ENCODE data around the gene TMEM229A. TPM values are rescaled to one million over a fixed set of nuclear protein-coding genes. Genes with fewer than 3 reads are reported as not detected.

The TMEM229A gene
- total RNA-seq, 1 experiment from 2014 or later: 0.74 TPM

DNA sequence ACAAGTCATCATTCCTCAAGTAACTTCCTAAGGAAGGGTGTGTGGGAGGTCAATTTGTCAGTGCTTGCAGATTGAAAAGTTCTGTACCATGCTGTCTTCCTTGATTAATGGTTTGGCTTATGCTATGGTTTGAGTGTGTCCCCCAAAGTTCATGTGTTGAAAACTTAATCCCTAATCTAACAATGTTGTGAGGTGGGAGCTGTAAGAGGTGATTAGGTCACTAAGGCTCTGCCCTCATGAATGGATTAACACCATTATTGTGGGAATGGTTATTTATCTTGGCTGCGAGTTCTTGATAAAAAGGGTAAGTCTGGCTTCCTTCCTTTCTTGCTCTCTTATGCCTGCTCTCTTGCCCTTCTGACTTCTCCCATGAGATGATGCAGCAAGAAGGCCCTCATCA lies 29.3 kb upstream of the TMEM229A start (continued):
- TF ChIP-seq, protein P1, sequence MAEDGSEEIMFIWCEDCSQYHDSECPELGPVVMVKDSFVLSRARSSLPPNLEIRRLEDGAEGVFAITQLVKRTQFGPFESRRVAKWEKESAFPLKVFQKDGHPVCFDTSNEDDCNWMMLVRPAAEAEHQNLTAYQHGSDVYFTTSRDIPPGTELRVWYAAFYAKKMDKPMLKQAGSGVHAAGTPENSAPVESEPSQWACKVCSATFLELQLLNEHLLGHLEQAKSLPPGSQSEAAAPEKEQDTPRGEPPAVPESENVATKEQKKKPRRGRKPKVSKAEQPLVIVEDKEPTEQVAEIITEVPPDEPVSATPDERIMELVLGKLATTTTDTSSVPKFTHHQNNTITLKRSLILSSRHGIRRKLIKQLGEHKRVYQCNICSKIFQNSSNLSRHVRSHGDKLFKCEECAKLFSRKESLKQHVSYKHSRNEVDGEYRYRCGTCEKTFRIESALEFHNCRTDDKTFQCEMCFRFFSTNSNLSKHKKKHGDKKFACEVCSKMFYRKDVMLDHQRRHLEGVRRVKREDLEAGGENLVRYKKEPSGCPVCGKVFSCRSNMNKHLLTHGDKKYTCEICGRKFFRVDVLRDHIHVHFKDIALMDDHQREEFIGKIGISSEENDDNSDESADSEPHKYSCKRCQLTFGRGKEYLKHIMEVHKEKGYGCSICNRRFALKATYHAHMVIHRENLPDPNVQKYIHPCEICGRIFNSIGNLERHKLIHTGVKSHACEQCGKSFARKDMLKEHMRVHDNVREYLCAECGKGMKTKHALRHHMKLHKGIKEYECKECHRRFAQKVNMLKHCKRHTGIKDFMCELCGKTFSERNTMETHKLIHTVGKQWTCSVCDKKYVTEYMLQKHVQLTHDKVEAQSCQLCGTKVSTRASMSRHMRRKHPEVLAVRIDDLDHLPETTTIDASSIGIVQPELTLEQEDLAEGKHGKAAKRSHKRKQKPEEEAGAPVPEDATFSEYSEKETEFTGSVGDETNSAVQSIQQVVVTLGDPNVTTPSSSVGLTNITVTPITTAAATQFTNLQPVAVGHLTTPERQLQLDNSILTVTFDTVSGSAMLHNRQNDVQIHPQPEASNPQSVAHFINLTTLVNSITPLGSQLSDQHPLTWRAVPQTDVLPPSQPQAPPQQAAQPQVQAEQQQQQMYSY (CRISPR knock-in tag; IDR thresholded peaks at IDR 0.05): no peak
- no peak for TF ChIP-seq MYBL2 (CRISPR knock-in tag; IDR thresholded peaks at IDR 0.05)

DNA sequence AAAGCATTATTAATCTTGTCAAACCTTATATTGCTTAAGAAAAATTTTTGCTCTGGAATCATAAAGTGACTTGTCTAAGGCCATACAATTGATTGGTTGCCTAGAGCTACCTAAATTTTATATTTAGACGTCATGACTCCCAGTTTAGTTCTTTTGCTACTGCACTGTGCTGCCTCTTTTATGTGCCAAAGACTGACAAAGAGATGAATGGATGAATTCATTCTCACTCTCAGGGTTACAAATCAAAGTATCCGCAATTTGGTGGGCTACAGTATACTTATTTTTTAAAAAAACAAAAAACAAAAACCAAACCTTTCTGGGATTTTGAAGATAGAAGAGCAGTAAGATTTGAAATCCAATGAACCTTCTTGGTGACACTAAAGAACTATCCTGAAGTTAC lies 27.7 kb upstream of the TMEM229A start:
- ATAC-seq: no peak
- no peak overlapping the region for H3K27ac Mint-ChIP-seq
- H3K36me3 Mint-ChIP-seq: no peaks in the 10 kb centered on the region
- H3K4me1 Mint-ChIP-seq: no peaks in the 10 kb centered on the region
- peaks cover 9% of the 10 kb centered on the region for H3K9me3 Mint-ChIP-seq
- no peak for DNase-seq (ENCODE audit: low spot score)
- TF ChIP-seq SMAD4 (CRISPR knock-in tag; IDR thresholded peaks at IDR 0.05) (no peak), TCF7 (CRISPR knock-in tag; IDR thresholded peaks at IDR 0.05; ENCODE audit: low read depth) (no peak), ATF1 (CRISPR knock-in tag; IDR thresholded peaks at IDR 0.05) (no peak), RORB (CRISPR knock-in tag; IDR thresholded peaks at IDR 0.05) (no peak), GABPB1 (CRISPR knock-in tag; IDR thresholded peaks at IDR 0.05) (no peak), OVOL2 (CRISPR knock-in tag; IDR thresholded peaks at IDR 0.05; ENCODE audit: borderline replicate concordance) (no peak), CREB1 (CRISPR knock-in tag; IDR thresholded peaks at IDR 0.05) (no peak), HMGA2 (CRISPR knock-in tag; IDR thresholded peaks at IDR 0.05) (no peak), ZSCAN18 (CRISPR knock-in tag; IDR thresholded peaks at IDR 0.05) (no peak)
- TF ChIP-seq, protein P2, sequence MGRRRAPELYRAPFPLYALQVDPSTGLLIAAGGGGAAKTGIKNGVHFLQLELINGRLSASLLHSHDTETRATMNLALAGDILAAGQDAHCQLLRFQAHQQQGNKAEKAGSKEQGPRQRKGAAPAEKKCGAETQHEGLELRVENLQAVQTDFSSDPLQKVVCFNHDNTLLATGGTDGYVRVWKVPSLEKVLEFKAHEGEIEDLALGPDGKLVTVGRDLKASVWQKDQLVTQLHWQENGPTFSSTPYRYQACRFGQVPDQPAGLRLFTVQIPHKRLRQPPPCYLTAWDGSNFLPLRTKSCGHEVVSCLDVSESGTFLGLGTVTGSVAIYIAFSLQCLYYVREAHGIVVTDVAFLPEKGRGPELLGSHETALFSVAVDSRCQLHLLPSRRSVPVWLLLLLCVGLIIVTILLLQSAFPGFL (CRISPR knock-in tag; IDR thresholded peaks at IDR 0.05; ENCODE audit: borderline replicate concordance): no peak
- TF ChIP-seq, protein P3, sequence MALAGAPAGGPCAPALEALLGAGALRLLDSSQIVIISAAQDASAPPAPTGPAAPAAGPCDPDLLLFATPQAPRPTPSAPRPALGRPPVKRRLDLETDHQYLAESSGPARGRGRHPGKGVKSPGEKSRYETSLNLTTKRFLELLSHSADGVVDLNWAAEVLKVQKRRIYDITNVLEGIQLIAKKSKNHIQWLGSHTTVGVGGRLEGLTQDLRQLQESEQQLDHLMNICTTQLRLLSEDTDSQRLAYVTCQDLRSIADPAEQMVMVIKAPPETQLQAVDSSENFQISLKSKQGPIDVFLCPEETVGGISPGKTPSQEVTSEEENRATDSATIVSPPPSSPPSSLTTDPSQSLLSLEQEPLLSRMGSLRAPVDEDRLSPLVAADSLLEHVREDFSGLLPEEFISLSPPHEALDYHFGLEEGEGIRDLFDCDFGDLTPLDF (CRISPR knock-in tag; IDR thresholded peaks at IDR 0.05): no peak
- TF ChIP-seq, protein P4, sequence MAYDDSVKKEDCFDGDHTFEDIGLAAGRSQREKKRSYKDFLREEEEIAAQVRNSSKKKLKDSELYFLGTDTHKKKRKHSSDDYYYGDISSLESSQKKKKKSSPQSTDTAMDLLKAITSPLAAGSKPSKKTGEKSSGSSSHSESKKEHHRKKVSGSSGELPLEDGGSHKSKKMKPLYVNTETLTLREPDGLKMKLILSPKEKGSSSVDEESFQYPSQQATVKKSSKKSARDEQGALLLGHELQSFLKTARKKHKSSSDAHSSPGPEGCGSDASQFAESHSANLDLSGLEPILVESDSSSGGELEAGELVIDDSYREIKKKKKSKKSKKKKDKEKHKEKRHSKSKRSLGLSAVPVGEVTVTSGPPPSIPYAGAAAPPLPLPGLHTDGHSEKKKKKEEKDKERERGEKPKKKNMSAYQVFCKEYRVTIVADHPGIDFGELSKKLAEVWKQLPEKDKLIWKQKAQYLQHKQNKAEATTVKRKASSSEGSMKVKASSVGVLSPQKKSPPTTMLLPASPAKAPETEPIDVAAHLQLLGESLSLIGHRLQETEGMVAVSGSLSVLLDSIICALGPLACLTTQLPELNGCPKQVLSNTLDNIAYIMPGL (CRISPR knock-in tag; IDR thresholded peaks at IDR 0.05): no peak
- ChIA-PET POLR2A (no interaction called here), CTCF (no interaction called here)
- no peak overlapping the region for H3K4me3 Mint-ChIP-seq
- no peaks in the 10 kb centered on the region for H3K27me3 Mint-ChIP-seq (ENCODE audit: low read depth)

- ChIA-PET POLR2A (no interaction called here), CTCF (interaction anchor here (0.5 kb wide), 1 partner anchor 739 kb away, joined by 4 read pairs; no protein-coding TSS in a partner anchor)
- DNase-seq (ENCODE audit: low spot score) (no peak), ATAC-seq (no peak)
- 0 out of 2 replicates have a peak, but pooled peaks cover 4% of the 10 kb centered on the region for H3K9me3 Mint-ChIP-seq
- H3K4me3 Mint-ChIP-seq: no peak overlapping the region
- H3K27ac Mint-ChIP-seq: no peak overlapping the region
- H3K27me3 Mint-ChIP-seq (ENCODE audit: low read depth): no peaks in the 10 kb centered on the region
- no peaks in the 10 kb centered on the region for H3K36me3 Mint-ChIP-seq
- no peaks in the 10 kb centered on the region for H3K4me1 Mint-ChIP-seq
- TF ChIP-seq TP53 (CRISPR knock-in tag; IDR thresholded peaks at IDR 0.05): no peak
- TF ChIP-seq RELA (CRISPR knock-in tag; IDR thresholded peaks at IDR 0.05; ENCODE audit: borderline replicate concordance): no peak
- no peak for TF ChIP-seq ZNF396 (CRISPR knock-in tag; IDR thresholded peaks at IDR 0.05; ENCODE audit: borderline replicate concordance)
- no peak for TF ChIP-seq E2F5 (CRISPR knock-in tag; IDR thresholded peaks at IDR 0.05)
- TF ChIP-seq ZNF423 (CRISPR knock-in tag; IDR thresholded peaks at IDR 0.05): no peak
- TF ChIP-seq FOXJ3 (CRISPR knock-in tag; IDR thresholded peaks at IDR 0.05; ENCODE audit: borderline replicate concordance): no peak
- TF ChIP-seq ZNF671 (CRISPR knock-in tag; IDR thresholded peaks at IDR 0.05): no peak
- no peak for TF ChIP-seq ERG (CRISPR knock-in tag; IDR thresholded peaks at IDR 0.05)
- no peak for TF ChIP-seq ZBTB21 (CRISPR knock-in tag; IDR thresholded peaks at IDR 0.05; ENCODE audit: borderline replicate concordance)
These were observed 26.5 kb upstream of the TMEM229A start for GRCh38 chr7:124059375-124059774.

Data from WTC11 (cell line).